Fibroblast of skin of left biceps (primary cell): Measurements from ENCODE around the gene ZC3H12C.
"Not testable (repeated sequence)": the region's sequence is repeated elsewhere in the genome, so short reads cannot be mapped to it uniquely, and the experiment has no call there.

Experiments used
- DNase-seq, 2 experiments: peaks; one replicate each; pipeline ENCODE4 v3.0.0-alpha.2; 2013; ENCODE audit warnings: low read depth in 2 of 2

The ZC3H12C gene

GRCh38 chr11:110092515-110093406 is at the start of gene ZC3H12C:
Gene ZC3H12C (plus strand): TSS chr11:110093392. CDS start chr11:110093412, 20 bp downstream.
- peak; percentile 64 for DNase-seq

DNA sequence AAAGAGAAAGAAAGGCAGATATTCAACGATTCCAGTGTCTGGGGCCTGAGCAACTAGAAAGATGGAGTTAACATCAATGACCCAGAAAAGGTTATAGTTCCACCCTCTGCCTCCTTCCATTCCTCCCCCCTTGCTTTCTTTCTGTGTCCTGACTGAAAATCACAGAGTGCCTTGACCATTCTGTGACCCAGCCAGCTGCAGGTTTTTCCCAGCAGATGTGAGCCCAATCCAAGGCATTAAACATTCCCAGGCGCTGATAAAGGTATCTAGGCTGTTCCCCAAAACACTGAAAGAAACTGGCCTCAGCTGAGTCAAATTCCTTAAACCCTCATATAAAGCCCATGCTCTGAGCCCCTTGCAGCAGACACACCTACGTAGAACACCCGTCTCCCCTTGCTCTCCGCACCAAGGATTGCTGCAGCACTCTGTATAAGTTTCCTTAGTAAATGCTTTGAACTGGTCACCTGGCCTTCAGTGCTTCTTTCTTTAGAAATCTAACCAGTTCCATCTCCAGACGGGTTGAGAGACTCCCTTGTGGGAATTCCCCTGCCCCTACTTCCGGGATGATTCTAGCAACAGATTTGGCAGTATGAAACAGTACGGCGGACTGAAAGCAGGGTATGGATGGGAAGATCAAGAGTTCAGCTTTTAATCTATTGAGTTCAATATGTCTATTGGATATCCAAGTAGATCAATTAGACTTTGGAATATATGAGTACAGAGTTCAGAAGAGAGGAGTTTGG is 48.8 kb upstream of the ZC3H12C start:
- DNase-seq = no peak

DNA sequence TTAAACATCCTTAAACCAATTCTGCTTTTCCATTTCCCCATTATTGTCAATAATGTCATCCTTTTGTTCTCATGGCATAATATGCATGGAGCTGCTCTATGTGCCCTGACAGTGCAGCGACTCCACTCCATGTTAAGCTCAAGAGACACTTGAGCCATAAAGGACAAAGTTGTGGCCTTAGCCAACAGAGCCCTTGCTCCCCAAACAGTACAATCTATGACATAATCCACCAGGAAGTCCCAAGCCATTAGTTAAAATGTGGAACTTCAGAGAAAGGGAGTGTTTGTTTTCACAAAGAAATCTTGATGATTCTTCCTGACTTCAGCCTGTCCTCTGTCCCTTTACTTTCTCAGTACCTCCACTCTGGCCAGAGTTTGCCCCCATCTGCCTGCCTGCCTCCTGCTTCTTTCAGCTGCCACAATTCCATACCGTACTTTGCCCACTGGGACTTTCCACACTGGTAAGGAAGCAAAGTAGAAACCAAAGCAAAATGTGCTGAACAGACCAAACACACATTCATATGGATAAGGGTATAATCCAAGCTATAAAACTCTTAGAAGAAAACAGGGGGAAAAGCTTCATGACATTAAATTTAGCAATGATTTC is 46.3 kb upstream of the ZC3H12C start:
- DNase-seq = no peak

DNA sequence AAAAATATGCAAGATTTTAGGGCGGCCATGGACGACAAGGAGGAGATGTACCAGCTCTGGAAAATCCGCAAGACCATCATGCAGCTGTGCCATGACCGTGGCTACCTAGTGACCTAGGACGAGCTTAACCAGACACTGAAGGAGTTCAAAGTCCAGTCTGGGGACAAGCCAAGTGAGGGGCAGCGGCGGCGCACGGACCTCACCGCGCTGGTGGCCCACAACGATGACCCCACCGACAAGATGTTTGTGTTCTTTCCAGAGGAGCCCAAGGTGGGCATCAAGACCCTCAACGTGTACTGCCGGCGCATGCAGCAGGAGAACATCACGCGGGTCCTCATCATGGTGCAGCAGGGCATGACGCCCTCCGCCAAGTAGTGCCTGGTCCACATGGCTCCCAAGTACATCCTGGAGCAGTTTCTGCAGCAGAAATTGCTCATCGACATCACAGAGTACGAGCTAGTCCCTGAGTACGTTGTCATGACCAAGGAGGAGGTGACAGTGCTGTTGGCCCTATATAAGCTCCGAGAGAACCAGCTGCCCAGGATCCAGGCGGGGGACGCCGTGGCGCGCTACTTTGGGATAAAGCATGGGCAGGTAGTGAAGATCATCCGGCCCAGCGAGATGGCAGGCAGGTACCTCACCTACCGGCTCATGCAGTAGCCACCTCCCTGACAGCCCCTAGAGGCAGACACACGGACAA is 43.5 kb upstream of the ZC3H12C start:
- DNase-seq = no peak

- no peak for DNase-seq
Measured at GRCh38 chr11:110050201-110050506, 43.0 kb upstream of the ZC3H12C start.

DNA sequence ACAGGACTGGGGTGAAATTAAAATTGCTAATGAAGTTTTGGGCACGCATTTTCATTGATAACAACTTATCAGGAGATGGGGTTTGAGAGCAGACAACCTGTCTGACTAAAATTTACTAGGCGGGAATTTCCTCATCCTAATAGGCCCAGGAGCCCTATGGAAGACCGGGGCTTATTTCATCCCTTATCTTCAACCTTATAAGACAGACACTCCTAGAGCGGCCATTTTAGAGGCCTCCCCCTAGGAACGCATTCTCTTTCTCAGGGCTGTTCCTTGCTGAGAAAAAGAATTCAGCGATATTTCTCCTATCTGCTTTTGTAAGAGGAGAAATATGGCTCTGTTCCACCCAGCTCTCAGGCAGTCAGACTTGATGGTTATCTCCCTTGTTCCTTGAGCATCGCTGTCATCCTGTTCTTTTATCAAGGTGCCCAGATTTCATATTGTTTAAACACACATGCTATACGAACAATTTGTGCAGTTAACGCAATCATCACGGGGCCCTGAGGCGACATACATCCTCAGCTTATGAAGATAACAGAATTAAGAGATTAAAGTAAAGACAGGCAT is 39.3 kb upstream of the ZC3H12C start:
- DNase-seq = no peak

- no peak for DNase-seq
Measured at GRCh38 chr11:110056956-110057355, 36.2 kb upstream of the ZC3H12C start.

GRCh38 chr11:110059706-110060463 is 33.3 kb upstream of the ZC3H12C start:
- DNase-seq = peak; percentile 20 to 21

- DNase-seq = peak in 1 of 2 experiments; percentile 28
Measured at GRCh38 chr11:110061296-110061695, 31.9 kb upstream of the ZC3H12C start.

GRCh38 chr11:110062247-110062646 is 30.9 kb upstream of the ZC3H12C start:
- DNase-seq = no peak

DNA sequence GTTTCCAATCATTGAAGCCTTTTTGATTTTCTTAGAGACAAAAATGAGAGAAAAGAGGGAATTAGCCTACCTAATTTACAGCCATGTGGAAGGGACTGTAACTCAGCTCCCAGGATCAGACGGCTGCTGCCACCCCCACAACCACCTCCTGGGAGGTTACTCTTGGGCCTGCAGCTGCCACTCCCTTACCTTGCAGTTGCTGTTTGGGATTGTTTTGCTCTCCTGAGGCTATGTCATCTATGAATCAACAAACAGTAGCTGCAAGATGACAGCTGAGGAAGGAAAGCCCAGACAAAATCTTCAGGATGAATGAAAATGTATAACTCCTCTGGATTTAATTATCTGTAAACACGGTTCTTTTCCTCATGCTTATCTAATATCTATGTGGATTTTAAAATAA is 28.0 kb upstream of the ZC3H12C start:
- no peak for DNase-seq

DNA sequence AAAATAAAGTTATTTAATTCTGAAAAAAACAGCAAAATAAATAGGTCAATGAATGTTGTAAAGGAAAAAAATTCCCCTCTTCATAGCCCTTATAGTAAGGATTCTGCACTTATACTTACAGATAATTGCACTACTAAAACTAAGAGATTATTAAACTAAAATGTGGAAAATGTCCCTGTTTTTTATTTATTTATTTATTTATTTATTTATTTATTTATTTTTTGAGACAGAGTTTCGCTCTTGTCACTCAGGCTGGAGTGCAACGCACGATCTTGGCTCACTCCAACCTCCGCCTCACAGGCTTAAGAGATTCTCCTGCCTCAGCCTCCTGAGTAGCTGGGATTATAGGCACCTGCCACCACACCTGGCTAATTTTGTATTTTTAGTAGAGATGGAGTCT is 25.2 kb upstream of the ZC3H12C start:
- not testable (repeated sequence) for DNase-seq

DNA sequence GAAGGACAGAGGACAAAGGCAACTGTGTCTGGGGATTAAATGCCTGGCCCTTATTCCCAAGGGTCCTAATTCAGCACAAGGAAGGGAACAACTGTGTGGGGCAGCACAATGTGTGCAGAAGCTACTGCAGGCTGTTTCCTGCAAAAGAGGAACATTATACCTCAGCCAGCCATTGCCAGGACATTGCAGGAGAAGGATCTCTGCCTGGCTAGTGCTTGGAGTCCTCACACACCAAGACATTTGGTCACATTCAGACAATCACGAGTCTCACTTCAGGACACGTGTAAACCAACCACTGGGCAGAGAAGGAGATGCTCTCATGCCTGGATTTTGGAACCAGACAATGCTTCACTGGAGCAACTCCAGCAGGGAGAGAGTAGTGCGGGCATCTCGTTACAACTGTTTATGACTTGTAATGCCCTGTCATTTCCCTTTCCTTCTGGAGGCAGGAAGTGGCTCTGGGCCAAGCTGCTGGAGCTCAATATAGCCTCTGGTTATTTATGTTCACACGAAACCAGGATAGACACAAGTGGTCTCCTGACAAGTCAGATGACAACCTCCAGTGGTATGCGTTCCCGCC is 23.9 kb upstream of the ZC3H12C start:
- peak in 1 of 2 experiments; percentile 29 for DNase-seq

GRCh38 chr11:110070176-110070575 is 23.0 kb upstream of the ZC3H12C start:
- DNase-seq = no peak

DNA sequence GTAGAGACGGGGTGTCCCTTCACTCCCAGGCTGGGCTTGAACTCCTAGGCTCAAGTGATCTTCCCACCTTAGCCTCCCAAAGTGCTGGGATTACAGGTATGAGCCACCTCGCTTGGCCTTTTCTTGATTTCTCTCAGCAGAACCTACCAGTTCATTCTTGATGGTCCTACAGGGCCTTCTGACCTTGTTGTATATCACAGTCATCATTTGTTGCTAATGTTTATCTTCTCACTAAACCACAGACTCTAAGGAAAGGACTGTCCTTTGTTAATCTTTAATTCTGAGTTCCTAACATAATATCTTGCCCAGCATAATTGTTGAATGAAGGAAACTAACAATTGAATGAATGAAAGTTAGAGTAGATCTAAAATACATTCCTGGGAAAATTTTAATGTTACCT is 22.0 kb upstream of the ZC3H12C start:
- DNase-seq = no peak

DNA sequence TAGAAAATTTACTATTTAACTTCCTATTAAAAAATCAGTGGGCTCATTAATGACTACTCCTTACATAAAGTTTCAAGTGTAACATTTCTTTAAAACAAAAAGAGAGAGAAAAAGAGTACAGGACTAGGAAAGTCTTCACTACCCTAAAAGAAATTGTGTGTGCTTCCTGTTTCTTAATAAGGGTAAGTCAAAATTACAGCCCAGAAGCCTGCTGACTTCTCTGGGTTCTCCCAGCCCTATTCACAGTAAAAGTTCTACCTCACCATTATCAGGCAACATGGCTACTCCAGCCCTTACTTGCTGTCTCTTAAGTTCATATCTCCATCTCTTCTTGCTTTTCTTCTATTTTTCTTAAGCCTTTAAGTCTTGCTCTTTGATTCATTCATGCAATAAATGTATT is 20.3 kb upstream of the ZC3H12C start:
- DNase-seq = no peak

DNA sequence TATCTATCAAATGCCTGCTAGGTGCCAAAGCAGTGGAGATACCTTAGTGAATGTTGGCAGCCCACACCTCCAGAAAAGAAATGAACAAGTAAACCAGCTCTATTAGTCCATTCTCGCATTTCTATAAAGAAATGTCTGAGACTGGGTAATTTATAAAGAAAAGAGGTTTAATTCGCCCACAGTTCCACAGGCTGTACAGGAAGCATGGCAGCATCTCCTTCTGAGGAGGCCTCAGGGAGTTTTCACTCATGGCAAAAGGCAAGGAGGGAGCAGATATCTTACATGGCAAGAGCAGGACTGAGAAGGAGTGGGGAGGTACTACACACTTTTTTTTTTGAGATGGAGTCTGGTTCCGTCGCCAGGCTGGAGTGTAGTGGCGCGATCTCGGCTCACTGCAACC is 18.7 kb upstream of the ZC3H12C start:
- DNase-seq = no peak

DNA sequence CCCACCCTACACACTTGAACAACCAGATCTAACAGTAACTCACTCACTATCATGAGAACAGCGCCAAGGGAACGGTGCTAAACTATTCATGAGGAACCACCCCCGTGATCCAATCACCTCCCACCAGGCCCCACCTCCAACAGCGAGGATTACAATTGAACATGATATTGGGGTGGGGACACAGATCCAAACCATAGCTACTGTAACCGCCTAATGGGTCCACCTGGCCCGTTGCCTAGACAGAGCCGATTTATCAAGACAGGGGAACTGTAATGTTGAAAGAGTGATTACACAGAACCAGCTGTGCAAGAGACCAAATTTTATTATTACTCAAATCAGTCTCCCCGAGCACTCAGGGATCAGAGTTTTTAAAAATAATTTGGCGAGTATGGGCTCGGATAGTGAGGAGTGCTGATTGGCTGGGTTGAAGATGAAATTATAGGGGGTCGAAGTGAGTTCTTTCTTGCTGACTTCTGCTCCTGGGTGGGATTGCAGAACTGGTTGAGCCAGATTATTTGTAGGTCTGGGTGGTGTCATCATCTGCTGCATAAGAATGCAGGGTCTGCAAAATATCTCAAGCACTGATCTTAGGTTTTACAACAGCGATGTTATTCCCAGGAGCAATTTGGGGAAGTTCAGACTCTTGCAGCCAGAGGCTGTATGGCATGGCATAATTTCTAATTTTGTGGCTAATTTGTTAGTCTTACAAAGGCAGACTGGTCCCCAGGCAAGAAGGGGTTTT is 17.9 kb upstream of the ZC3H12C start:
- peak in 1 of 2 experiments; percentile 43 for DNase-seq

GRCh38 chr11:110075847-110076208 is 17.4 kb upstream of the ZC3H12C start:
- DNase-seq = no peak

DNA sequence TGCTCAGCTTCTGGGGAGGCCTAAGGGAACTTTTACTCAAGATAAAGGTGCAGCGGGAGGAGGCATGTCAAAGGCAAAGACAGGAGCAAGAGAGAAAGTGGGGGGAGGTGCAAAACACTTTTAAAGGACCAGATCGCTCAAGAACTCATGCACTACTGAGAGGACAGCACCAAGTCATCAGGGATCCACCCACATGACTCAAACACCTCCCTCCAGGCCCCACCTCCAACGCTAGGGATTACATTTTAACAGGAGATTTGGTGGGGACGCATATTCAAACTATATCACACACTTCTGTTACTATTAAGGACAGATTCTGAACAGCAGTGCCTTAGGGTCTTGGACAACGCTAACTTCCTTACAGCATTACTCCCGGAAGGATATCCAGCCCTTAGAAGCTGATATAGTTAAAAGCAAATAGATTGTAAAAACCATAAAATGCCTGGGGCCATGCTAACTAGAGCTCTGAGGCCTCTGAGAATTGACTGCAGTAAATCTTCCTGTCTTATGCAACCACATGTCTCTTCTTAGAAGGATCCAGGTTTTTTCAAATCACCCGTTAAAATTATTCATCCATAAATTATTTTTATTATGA is 16.7 kb upstream of the ZC3H12C start:
- DNase-seq = no peak
